Heart left ventricle (tissue), 16 donors: ENCODE results near the gene HS6ST3. TPM values are rescaled to one million over a fixed set of nuclear protein-coding genes. Genes with fewer than 3 reads are reported as not detected.

Experiments
- ATAC-seq, 4 donors: fragments of 200-7000 bp; cut with Tn5 transposase; one replicate each; pipeline ENCODE4 v1.9.1; 2020 to 2022; ENCODE audit warnings: moderate library complexity in 4 of 4, mild to moderate bottlenecking in 3 of 4, moderate number of reproducible peaks in 1 of 4
- DNase-seq, 5 donors: peaks; one replicate each; pipeline ENCODE4 v3.0.0-alpha.2; 2020
- H3K27ac ChIP-seq, 12 donors: fragments of 200-600 bp; sonication (generic) in 4 of 12; one replicate each; pipeline versions ENCODE4 v1.5.0 to v1.8.0; 2016 to 2022; ENCODE audit warnings: mild to moderate bottlenecking in 2 of 12
- H3K27me3 ChIP-seq, 9 donors: fragments of 200-600 bp; sonication (generic) in 2 of 9; one replicate each; pipeline versions ENCODE4 v1.5.1 to v1.8.0; 2016 to 2022; ENCODE audit warnings: mild to moderate bottlenecking in 3 of 9
- H3K36me3 ChIP-seq, 9 donors: fragments of 200-600 bp; sonication (generic) in 2 of 9; one replicate each; pipeline versions ENCODE4 v1.5.0 to v1.8.0; 2018 to 2022; ENCODE audit warnings: mild to moderate bottlenecking in 2 of 9
- H3K4me1 ChIP-seq, 12 donors: fragments of 200-600 bp; sonication (generic) in 4 of 12; one replicate each; pipeline versions ENCODE4 v1.5.0 to v1.8.0; 2016 to 2022; ENCODE audit warnings: mild to moderate bottlenecking in 3 of 12
- H3K4me3 ChIP-seq, 12 donors: fragments of 200-600 bp; sonication (generic) in 4 of 12; one replicate each; pipeline versions ENCODE4 v1.5.0 to v1.8.0; 2017 to 2022; ENCODE audit warnings: mild to moderate bottlenecking in 9 of 12, moderate library complexity in 4 of 12
- H3K9me3 ChIP-seq, 12 donors: fragments of 200-600 bp; sonication (generic) in 4 of 12; one replicate each; pipeline versions ENCODE4 v1.5.0 to v1.8.0; 2016 to 2022; ENCODE audit warnings: mild to moderate bottlenecking in 1 of 12
- CTCF ChIP-seq, 12 donors: fragments of 200-600 bp; sonication (generic) in 4 of 12; IDR thresholded peaks; one replicate each; pipeline versions ENCODE4 v1.5.0 to v1.8.0; 2018 to 2022; ENCODE audit warnings: antibody characterized with exemption in 12 of 12, mild to moderate bottlenecking in 5 of 12
- POLR2A ChIP-seq, 2 donors: fragments of 450-650 bp; IDR thresholded peaks; one replicate each; pipeline ENCODE4 v1.6.1; 2017; ENCODE audit warnings: antibody characterized with exemption in 2 of 2, mild to moderate bottlenecking in 2 of 2, moderate library complexity in 2 of 2
- WGBS, 4 donors: extraction: QIAGEN DNeasy Blood & Tissue Kit in 2 of 4; methylation state at CpG; one replicate each; pipeline versions ENCODE4 v1.1.5 to v1.1.7; 2013 to 2018; 5-methylcytosine and 5-hydroxymethylcytosine counted together
- intact Hi-C, 10 donors: fragments of 100-400 bp; cut with DNase I; formaldehyde crosslinking; loops; one replicate each; pipeline versions ENCODE4 v1.11.1 to v1.14.2; 2022
- polyA plus RNA-seq, 2 donors: library from polyadenylated mRNA; stranded (reverse); fragments of 200-250 nt; gene quantifications; one replicate each; pipeline ENCODE4 v1.2.3, GENCODE V29; 2013
- total RNA-seq, 9 donors: library from RNA; depleted of rRNA in 2 of 9; stranded (reverse); fragments of >200 nt in 2 of 9; fragmentation: NEBNext Ultra II Directional in 3 of 9; extraction: Animal tissue kit (Norgen Biotek cat#: 25700) in 3 of 9; gene quantifications; one replicate each; pipeline versions ENCODE4 v1.1.0 to v1.2.4, GENCODE V29; 2016 to 2023
- donor health status: ischemic (EF 13 %, LVEDD 7.1; RV severe dilation, severe dysfunction).
- donor health status: healthy with polysubstance abuse.
- donor health status: DM: no; HTN: yes; CAD: no.
- donor health status: DM: no; HTN: no; CAD: no.
- donor health status: ischemic (EF 25% LVEDD 6.9; RV normal size, moderate dysfunction).
- donor health status: ischemic (EF 25% LVEDD 5.7; RV mildly dilated, moderate dysfunction).
- donor health status: healthy.
- donor health status: DM: yes; HTN: yes; CAD: no.
- donor health status: ischemic (EF 35%, LVEDD 5.7; RV mildly dilated, moderate dysfunction).
- donor health status: nonischemic (EF 11% LVEDD 7.7; RV severe dilation, severe dysfunction).
- donor health status: DM: yes; HTN: yes; CAD: no.
- donor health status: PGD.
- donor health status: ischemic (EF 29% LVEDD 5.4; RV normal size, mild dysfunction).
- donor health status: nonischemic (EF 23%, LVEDD 6.1; RV moderate dilation, normal function).

The HS6ST3 gene
- total and polyA plus RNA-seq, 11 donors, result 0.01 to 5.2 (median 1.2) TPM

DNA sequence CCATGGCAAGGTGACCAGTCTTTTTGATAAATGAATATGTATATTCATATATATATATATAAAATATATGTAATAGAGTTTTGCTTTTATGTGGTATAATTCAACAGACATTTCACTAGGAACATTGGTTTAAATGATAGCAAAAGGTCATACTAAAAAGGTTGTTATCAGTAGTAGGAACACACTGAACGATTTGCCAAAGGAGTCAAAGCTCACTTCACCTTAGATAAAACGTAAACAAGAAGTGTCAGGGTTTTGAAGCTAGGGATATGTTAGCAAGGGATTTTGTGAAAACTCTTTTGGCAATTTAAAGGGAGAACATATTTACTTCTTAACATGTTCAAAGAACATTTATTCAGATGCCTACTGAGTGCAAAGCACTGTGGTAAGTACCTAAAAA lies 8.0 kb upstream of the HS6ST3 start:
- no peaks in the 10 kb centered on the region for H3K4me1 ChIP-seq
- no peak overlapping the region for H3K27ac ChIP-seq
- no peak for DNase-seq
- ATAC-seq, result no peak
- TF ChIP-seq POLR2A (IDR thresholded peaks at IDR 0.05) (no peak), CTCF (IDR thresholded peaks at IDR 0.05) (no peak)
- H3K4me3 ChIP-seq, result no peak overlapping the region
- intact Hi-C loops, result no loop called here
- WGBS, 4 donors, result 21 to 30% (median 26%) methylated on average over 2 of the region's 2 CpGs
- peaks cover 0 to 22% (median 5%) of the 10 kb centered on the region in 9 donors for H3K27me3 ChIP-seq
- H3K36me3 ChIP-seq, result no peaks in the 10 kb centered on the region
- H3K9me3 ChIP-seq, result no peaks in the 10 kb centered on the region

DNA sequence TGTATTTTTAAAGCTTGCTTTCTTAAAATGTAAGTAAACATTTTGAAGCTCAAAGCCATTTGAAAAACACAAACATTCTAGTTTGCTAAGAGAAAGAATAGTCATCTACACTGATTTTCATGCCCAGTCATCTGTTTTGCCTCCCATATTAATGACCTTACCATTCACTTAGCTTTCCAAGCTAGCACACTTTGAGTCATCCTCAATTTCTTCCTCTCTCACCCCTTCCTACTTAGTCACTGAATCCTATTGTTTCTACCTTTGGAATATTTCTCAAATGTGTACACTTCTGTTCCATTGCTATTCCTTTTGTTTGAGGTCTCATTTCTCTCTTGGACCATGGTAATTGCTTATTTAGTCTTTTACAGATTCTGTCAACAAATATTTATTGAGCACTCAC lies 7.3 kb upstream of the HS6ST3 start:
- H3K27me3 ChIP-seq, result peaks cover 0 to 30% (median 5%) of the 10 kb centered on the region in 9 donors
- no peaks in the 10 kb centered on the region for H3K4me1 ChIP-seq
- DNase-seq (no peak), ATAC-seq (no peak)
- TF ChIP-seq CTCF (IDR thresholded peaks at IDR 0.05) (no peak), POLR2A (IDR thresholded peaks at IDR 0.05) (no peak)
- H3K9me3 ChIP-seq, result no peaks in the 10 kb centered on the region
- H3K36me3 ChIP-seq, result no peaks in the 10 kb centered on the region
- H3K4me3 ChIP-seq, result no peak overlapping the region
- no peak overlapping the region for H3K27ac ChIP-seq
- intact Hi-C loops, result no loop called here

DNA sequence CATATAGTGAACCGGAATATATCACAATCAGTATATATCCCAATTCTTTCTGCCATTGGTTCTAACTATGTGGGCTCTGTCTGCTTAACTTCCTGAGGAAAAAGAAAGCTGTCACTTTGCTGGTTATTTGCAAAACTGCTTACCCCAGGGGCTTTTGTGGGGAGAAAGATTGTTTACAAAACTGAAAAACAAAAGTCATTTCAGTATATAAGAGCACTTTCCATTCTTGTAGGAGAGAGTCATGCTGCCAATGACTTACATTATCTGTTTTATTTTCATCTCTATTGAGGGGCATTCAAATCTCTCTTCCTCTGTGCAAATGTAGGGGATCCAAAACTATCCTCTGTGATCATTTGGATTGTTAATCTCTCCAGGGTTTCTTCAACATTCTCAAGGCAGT lies 3.2 kb upstream of the HS6ST3 start:
- H3K4me1 ChIP-seq, result peaks cover 0 to 21% (median 1%) of the 10 kb centered on the region in 12 donors
- ATAC-seq (no peak), DNase-seq (no peak)
- H3K27ac ChIP-seq, result no peak overlapping the region
- H3K4me3 ChIP-seq, result no peak overlapping the region
- no peaks in the 10 kb centered on the region for H3K36me3 ChIP-seq
- no peaks in the 10 kb centered on the region for H3K9me3 ChIP-seq
- TF ChIP-seq POLR2A (IDR thresholded peaks at IDR 0.05), result no peak
- no peak for TF ChIP-seq CTCF (IDR thresholded peaks at IDR 0.05)
- WGBS, 4 donors, result 78 to 96% (median 94%) methylated on average over 1 of the region's 1 CpG
- intact Hi-C loops, result no loop called here
- peaks cover 7 to 60% (median 29%) of the 10 kb centered on the region in 9 donors for H3K27me3 ChIP-seq

DNA sequence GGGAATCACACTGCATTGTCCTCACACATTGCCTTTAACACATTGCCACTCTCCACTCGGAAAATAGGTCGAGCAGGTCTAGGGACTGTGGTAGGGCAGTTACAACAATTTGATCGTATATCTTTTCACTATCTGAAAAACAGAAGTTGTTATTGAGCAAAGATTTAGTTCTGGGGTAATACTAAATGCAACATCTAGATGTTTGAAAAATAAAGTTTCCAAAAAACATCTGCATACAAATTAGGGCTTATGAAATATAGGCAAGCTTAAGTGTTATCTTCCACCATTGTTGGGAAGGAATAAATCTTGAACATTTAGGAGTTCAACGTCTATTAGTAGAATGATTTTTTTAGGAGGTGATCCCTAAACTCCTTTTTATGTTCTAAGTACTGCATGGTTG lies 768 bp upstream of the HS6ST3 start:
- 61 to 75% (median 69%) methylated on average over 4 of the region's 4 CpGs for WGBS, 4 donors
- TF ChIP-seq CTCF (IDR thresholded peaks at IDR 0.05) (no peak), POLR2A (IDR thresholded peaks at IDR 0.05) (no peak)
- Histone ChIP-seq H3K4me1 (peaks cover 0 to 23% (median 1%) of the 10 kb centered on the region in 12 donors), H3K27ac (no peak overlapping the region), H3K9me3 (no peaks in the 10 kb centered on the region), H3K4me3 (no peak overlapping the region), H3K36me3 (no peaks in the 10 kb centered on the region), H3K27me3 (peaks cover 14 to 83% (median 48%) of the 10 kb centered on the region in 9 donors)
- no peak for ATAC-seq
- intact Hi-C loops, result no loop called here
- no peak for DNase-seq
